Tibial artery (tissue), 4 donors: ENCODE results near the gene FARP1.

ENCODE experiments used
- DNase-seq, 2 donors: peaks; one replicate each; pipeline ENCODE4 v3.0.0-alpha.2; 2019
- H3K27ac ChIP-seq, 2 donors: fragments of 200-600 bp; sonication (generic) in 1 of 2; 1 replicate in 1 of 2; 2 replicates in 1 of 2; pipeline ENCODE4 v1.5.1; 2018 to 2019; ENCODE audit warnings: mild to moderate bottlenecking in 1 of 2
- H3K27me3 ChIP-seq, 2 donors: fragments of 200-600 bp; sonication (generic) in 1 of 2; one replicate each; pipeline versions ENCODE4 v1.5.1 to v1.6.0; 2016 to 2019
- H3K36me3 ChIP-seq, 3 donors: fragments of 200-600 bp; sonication (generic) in 2 of 3; one replicate each; pipeline ENCODE4 v1.5.1; 2016 to 2019; ENCODE audit warnings: mild to moderate bottlenecking in 2 of 3
- H3K4me1 ChIP-seq, 4 donors: fragments of 200-600 bp; sonication (generic) in 2 of 4; 1 replicate in 3 of 4; 2 replicates in 1 of 4; pipeline ENCODE4 v1.5.1; 2016 to 2019
- H3K4me3 ChIP-seq, 2 donors: fragments of 200-600 bp; sonication (generic) in 1 of 2; 1 replicate in 1 of 2; 2 replicates in 1 of 2; pipeline ENCODE4 v1.5.1; 2018 to 2019; ENCODE audit warnings: mild to moderate bottlenecking in 2 of 2
- H3K9me3 ChIP-seq, 3 donors: fragments of 200-600 bp; sonication (generic) in 1 of 3; one replicate each; pipeline ENCODE4 v1.5.1; 2016 to 2019
- intact Hi-C: fragments of 100-400 bp; cut with DNase I; formaldehyde crosslinking; loops from one replicate; pipeline ENCODE4 v1.15.0; 2023; ENCODE audit warnings: low total_unique reads
- TF ChIP-seq, protein P1 (sequence below), 2 experiments: fragments of 200-600 bp in 1 of 2; fragments of 450-650 bp in 1 of 2; IDR thresholded peaks; one replicate each; pipeline ENCODE4 v1.5.1; 2017 to 2019; ENCODE audit warnings: antibody characterized with exemption in 2 of 2, mild to moderate bottlenecking in 1 of 2, moderate library complexity in 1 of 2

The FARP1 gene

GRCh38 chr13:98189841-98190505 lies 47.1 kb downstream of the FARP1 start:
- Histone ChIP-seq H3K27me3 (no peaks in the 10 kb centered on the region), H3K9me3 (no peaks in the 10 kb centered on the region), H3K36me3 (no peaks in the 10 kb centered on the region), H3K4me1 (peaks cover 0 to 62% (median 18%) of the 10 kb centered on the region in 4 donors), H3K4me3 (no peak overlapping the region), H3K27ac (peak overlapping the region; percentile 3 to 84)
- intact Hi-C loops, result no loop called here
- TF ChIP-seq, protein P1, sequence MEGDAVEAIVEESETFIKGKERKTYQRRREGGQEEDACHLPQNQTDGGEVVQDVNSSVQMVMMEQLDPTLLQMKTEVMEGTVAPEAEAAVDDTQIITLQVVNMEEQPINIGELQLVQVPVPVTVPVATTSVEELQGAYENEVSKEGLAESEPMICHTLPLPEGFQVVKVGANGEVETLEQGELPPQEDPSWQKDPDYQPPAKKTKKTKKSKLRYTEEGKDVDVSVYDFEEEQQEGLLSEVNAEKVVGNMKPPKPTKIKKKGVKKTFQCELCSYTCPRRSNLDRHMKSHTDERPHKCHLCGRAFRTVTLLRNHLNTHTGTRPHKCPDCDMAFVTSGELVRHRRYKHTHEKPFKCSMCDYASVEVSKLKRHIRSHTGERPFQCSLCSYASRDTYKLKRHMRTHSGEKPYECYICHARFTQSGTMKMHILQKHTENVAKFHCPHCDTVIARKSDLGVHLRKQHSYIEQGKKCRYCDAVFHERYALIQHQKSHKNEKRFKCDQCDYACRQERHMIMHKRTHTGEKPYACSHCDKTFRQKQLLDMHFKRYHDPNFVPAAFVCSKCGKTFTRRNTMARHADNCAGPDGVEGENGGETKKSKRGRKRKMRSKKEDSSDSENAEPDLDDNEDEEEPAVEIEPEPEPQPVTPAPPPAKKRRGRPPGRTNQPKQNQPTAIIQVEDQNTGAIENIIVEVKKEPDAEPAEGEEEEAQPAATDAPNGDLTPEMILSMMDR (IDR thresholded peaks at IDR 0.05), result peak in 1 of 2 experiments; percentile 12
- DNase-seq, result no peak

DNA sequence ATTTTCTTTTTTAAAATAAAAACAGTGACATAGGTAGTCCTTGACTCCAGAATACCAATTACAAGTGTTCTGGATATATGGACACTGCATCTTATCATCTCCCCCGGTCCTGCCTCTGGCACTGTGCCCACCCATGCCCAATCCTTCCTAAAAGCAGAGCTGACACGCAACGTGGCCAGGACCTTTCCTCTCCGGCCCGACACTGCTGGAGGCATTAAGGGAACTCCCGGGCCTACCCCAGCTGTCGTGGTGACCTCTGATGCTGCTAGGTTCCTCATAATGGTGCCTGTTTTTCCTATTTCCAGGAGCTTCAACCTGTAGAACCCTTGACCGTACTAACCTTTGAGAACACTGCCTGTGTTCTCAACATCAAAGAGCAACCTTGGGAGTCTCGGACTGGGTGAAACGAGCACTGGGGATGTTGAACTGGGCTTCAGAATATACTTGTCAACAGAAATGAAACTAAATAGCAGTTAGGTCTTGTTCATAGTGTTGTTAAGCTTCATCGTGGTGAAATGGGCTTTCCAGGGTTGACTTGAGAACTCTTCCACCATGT lies 48.1 kb downstream of the FARP1 start:
- Histone ChIP-seq H3K36me3 (no peaks in the 10 kb centered on the region), H3K4me1 (peaks cover 0 to 56% (median 18%) of the 10 kb centered on the region in 4 donors), H3K27me3 (no peaks in the 10 kb centered on the region), H3K9me3 (no peaks in the 10 kb centered on the region), H3K27ac (peak overlapping the region; percentile 3 to 84), H3K4me3 (peak overlapping the region in 1 of 2 donors; percentile 8)
- DNase-seq, result no peak
- TF ChIP-seq, protein P1 (IDR thresholded peaks at IDR 0.05), result no peak
- intact Hi-C loops, result no loop called here

DNA sequence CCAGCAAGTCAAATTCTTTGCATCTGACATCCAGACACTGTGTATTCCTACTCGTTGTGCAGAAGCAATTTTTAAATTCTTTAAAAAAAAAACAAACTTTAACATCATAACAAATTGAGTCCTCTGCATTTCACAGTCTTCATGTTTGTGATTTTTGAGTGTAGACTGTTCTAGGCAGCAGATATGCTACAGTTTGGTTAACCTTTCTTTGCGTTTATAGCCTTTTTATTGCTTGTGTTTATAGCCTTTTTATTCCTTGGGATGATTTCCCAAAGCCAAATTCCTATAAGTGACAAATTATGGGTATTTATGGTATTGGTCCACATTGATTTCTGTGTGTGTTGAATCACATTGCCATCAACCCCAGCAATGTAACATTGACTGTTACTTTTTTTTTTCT lies 49.1 kb downstream of the FARP1 start:
- peaks cover 0 to 55% (median 18%) of the 10 kb centered on the region in 4 donors for H3K4me1 ChIP-seq
- intact Hi-C loops, result no loop called here
- TF ChIP-seq, protein P1 (IDR thresholded peaks at IDR 0.05), result no peak
- H3K9me3 ChIP-seq, result no peaks in the 10 kb centered on the region
- DNase-seq, result no peak
- no peaks in the 10 kb centered on the region for H3K36me3 ChIP-seq
- no peak overlapping the region for H3K4me3 ChIP-seq
- no peaks in the 10 kb centered on the region for H3K27me3 ChIP-seq
- peak overlapping the region; percentile 3 to 84 for H3K27ac ChIP-seq

GRCh38 chr13:98195054-98195791 lies 52.3 kb downstream of the FARP1 start:
- intact Hi-C loops, result no loop called here
- Histone ChIP-seq H3K9me3 (no peaks in the 10 kb centered on the region), H3K4me3 (no peak overlapping the region), H3K4me1 (peaks cover 0 to 24% (median 5%) of the 10 kb centered on the region in 4 donors), H3K27me3 (no peaks in the 10 kb centered on the region), H3K36me3 (no peaks in the 10 kb centered on the region), H3K27ac (peak overlapping the region in 1 of 2 donors; percentile 32)
- TF ChIP-seq, protein P1 (IDR thresholded peaks at IDR 0.05), result no peak
- no peak for DNase-seq

GRCh38 chr13:98198683-98199082 lies 55.8 kb downstream of the FARP1 start:
- TF ChIP-seq, protein P1 (IDR thresholded peaks at IDR 0.05), result no peak
- intact Hi-C loops, result no loop called here
- Histone ChIP-seq H3K27ac (no peak overlapping the region), H3K9me3 (no peaks in the 10 kb centered on the region), H3K4me1 (peaks cover 0 to 23% (median 7%) of the 10 kb centered on the region in 4 donors), H3K4me3 (no peak overlapping the region), H3K36me3 (no peaks in the 10 kb centered on the region), H3K27me3 (no peaks in the 10 kb centered on the region)
- no peak for DNase-seq
